ES-I3 (cell line): ENCODE results near the gene CCBE1.

Experiments used
- H3K36me3 ChIP-seq: 2 replicates; pipeline ENCODE4 v1.6.1; 2013; ENCODE audit warnings: mild to moderate bottlenecking, low read length, control low read depth, moderate library complexity; ENCODE audit not compliant: insufficient read depth
- H3K4me1 ChIP-seq: 2 replicates; pipeline ENCODE4 v1.6.1; 2013; ENCODE audit warnings: mild to moderate bottlenecking, control low read depth, low read length; ENCODE audit not compliant: insufficient read depth
- H3K9ac ChIP-seq: 2 replicates; pipeline ENCODE4 v1.6.1; 2013; ENCODE audit warnings: low read depth, mild to moderate bottlenecking, low read length, moderate library complexity
- H3K9me3 ChIP-seq: 2 replicates; pipeline ENCODE4 v1.6.1; 2013; ENCODE audit warnings: mild to moderate bottlenecking, low read length, moderate library complexity; ENCODE audit not compliant: control insufficient read depth, insufficient read depth

CCBE1 gene

DNA sequence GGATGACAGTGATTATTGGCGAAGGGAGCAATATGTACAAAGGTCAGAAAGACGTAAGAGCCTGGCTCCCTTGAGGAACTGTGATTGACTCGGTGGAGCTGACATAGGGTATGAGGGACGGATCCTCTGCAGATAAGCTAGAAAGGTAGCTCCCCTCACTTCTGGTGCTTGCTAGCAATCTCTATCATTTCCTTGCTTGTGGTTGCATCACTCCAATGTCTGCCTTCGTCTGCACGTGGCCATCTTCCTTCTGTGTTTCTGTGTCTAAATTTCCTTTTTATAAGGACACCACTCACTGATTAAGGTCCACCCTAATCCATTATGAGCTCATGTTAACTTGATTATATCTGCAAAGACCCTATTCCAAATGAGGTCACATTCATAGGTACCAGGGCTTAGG lies 315.3 kb downstream of the CCBE1 start:
- H3K4me1 ChIP-seq: no peaks in the 10 kb centered on the region
- no peaks in the 10 kb centered on the region for H3K9me3 ChIP-seq
- no peaks in the 10 kb centered on the region for H3K36me3 ChIP-seq
- H3K9ac ChIP-seq: no peak overlapping the region
